Spleen (tissue), 7 donors: ENCODE results near the gene TRMT1.

Source experiments
- CTCF ChIP-seq, 11 experiments: fragments of 200-600 bp in 7 of 11; fragments of 450-650 bp in 4 of 11; sonication (generic) in 4 of 11; IDR thresholded peaks in 8 of 11; conservative IDR thresholded peaks in 3 of 11; 1 replicate in 7 of 11; 2 replicates in 4 of 11; pipeline versions ENCODE4 v1.4.0 to v1.8.0; 2016 to 2021; ENCODE audit warnings: antibody characterized with exemption in 11 of 11, inconsistent platforms in 4 of 11, mild to moderate bottlenecking in 1 of 11
- POLR2A ChIP-seq, 3 donors: fragments of 450-650 bp; IDR thresholded peaks; one replicate each; pipeline ENCODE4 v1.5.1; 2017; ENCODE audit warnings: antibody characterized with exemption in 3 of 3, mild to moderate bottlenecking in 1 of 3
- donor health status: DM: no; HTN: no; CAD: no; lungs with moderate emphysema.
- donor health status: DM: no; HTN: no; CAD: no.
- donor health status: DM: no; HTN: no; CAD: no.

GRCh38 chr19:13058951-13059660 lies 57.4 kb downstream of the TRMT1 start:
- TF ChIP-seq POLR2A (IDR thresholded peaks at IDR 0.05): no peak
- TF ChIP-seq CTCF (IDR thresholded peaks at IDR 0.05 in 8 of 11, conservative IDR thresholded peaks at IDR 0.05 in 3 of 11): no peak
